Esophagus muscularis mucosa (tissue), 3 donors: ENCODE measurements around the gene MAGI3.

Experiments used
- CTCF ChIP-seq, 3 experiments: fragments of 200-600 bp in 2 of 3; fragments of 450-650 bp in 1 of 3; sonication (generic) in 2 of 3; IDR thresholded peaks; one replicate each; pipeline ENCODE4 v1.5.1; 2017 to 2019; ENCODE audit warnings: antibody characterized with exemption in 3 of 3, mild to moderate bottlenecking in 2 of 3, moderate library complexity in 1 of 3
- POLR2A ChIP-seq: fragments of 450-650 bp; IDR thresholded peaks from one replicate; pipeline ENCODE4 v1.6.1; 2017; ENCODE audit warnings: antibody characterized with exemption, moderate library complexity, mild to moderate bottlenecking, low read depth
- POLR2AphosphoS5 ChIP-seq, 2 donors: sonication (generic); formaldehyde crosslinking; IDR thresholded peaks; one replicate each; pipeline ENCODE4 v1.6.1; 2017; ENCODE audit warnings: antibody characterized with exemption in 2 of 2

GRCh38 chr1:113669988-113670387 lies 279.7 kb downstream of the MAGI3 start:
- TF ChIP-seq POLR2AphosphoS5 (IDR thresholded peaks at IDR 0.05) (no peak), CTCF (IDR thresholded peaks at IDR 0.05) (no peak), POLR2A (no peak)
